K562 (cell line): ENCODE data around the gene PSMD1. TPM values are rescaled to one million over a fixed set of nuclear protein-coding genes. Genes with fewer than 3 reads are reported as not detected.

Source experiments
- ATAC-seq: fragments of 200-7000 bp; cut with Tn5 transposase; 3 replicates; pipeline ENCODE4 v1.9.1; 2020; ENCODE audit warnings: moderate library complexity
- BruUV-seq: library from RNA; stranded (reverse); fragments of 400-500 nt; replicated peaks from 2 replicates; lab custom pipeline; 2021; lab: Mats Ljungman, UMichigan
- CTCF ChIA-PET: fragments of 300-600 bp; formaldehyde crosslinking; extraction: SDS; loops from one replicate; lab custom pipeline; 2021; ENCODE audit warnings: low intra/inter-chr PET ratio; lab: Yijun Ruan, JAX
- POLR2A ChIA-PET: fragments of 300-600, 350-650 bp; sonication (Branson Sonifier 250); formaldehyde crosslinking; extraction: SDS; loops from one replicate; lab custom pipeline; 2021; ENCODE audit warnings: antibody characterized with exemption, inconsistent platforms; lab: Yijun Ruan, JAX
- DNase-seq, 4 experiments: peaks; one replicate each; pipeline versions ENCODE4 v3.0.0 to v3.0.0-alpha.2; 2011 to 2018; ENCODE audit warnings: low spot score in 3 of 4, mixed read lengths in 3 of 4; ENCODE audit errors: extremely low read depth in 1 of 4
- FAIRE-seq: peaks from 2 replicates; lab custom pipeline; 2011; peaks lifted over from hg19 to GRCh38; lab: Jason Lieb, UNC
- H2AFZ ChIP-seq: 2 replicates; pipeline ENCODE4 v1.6.0; 2011; ENCODE audit warnings: low read depth, low read length, control low read depth, inconsistent platforms
- H3K27ac ChIP-seq: fragments of 200-600 bp; 3 replicates; pipeline ENCODE4 v1.8.0; 2011; ENCODE audit warnings: low read depth, mild to moderate bottlenecking, control low read depth, inconsistent platforms, low read length, moderate library complexity, mixed read lengths; ENCODE audit errors: extremely low read depth
- H3K27me3 ChIP-seq, 2 experiments: fragments of 300-600 bp in 1 of 2; 2 replicates in 1 of 2; 3 replicates in 1 of 2; pipeline versions ENCODE4 v1.6.0 to v1.8.0; 2011; ENCODE audit warnings: inconsistent platforms in 2 of 2, low read length in 2 of 2, mild to moderate bottlenecking in 1 of 2, mixed read lengths in 1 of 2, moderate library complexity in 1 of 2; ENCODE audit not compliant: control insufficient read depth in 2 of 2, insufficient read depth in 2 of 2
- H3K36me3 ChIP-seq: fragments of 300-600 bp; 3 replicates; pipeline ENCODE4 v1.8.0; 2011; ENCODE audit warnings: mild to moderate bottlenecking, low read length, inconsistent platforms; ENCODE audit not compliant: control insufficient read depth, insufficient read depth
- H3K4me1 ChIP-seq, 2 experiments: fragments of 200-600 bp in 1 of 2; replicated peaks in 1 of 2; 2 replicates in 1 of 2; 3 replicates in 1 of 2; pipeline versions ENCODE4 v1.5.1 to v1.8.0; 2011; ENCODE audit warnings: inconsistent platforms in 2 of 2, low read length in 2 of 2, mild to moderate bottlenecking in 1 of 2, mixed read lengths in 1 of 2, moderate library complexity in 1 of 2; ENCODE audit not compliant: control insufficient read depth in 2 of 2, insufficient read depth in 2 of 2
- H3K4me2 ChIP-seq: 2 replicates; pipeline ENCODE4 v1.6.1; 2011; ENCODE audit warnings: low read length, control low read depth, inconsistent platforms, mixed read lengths; ENCODE audit not compliant: insufficient read depth
- H3K4me3 ChIP-seq: fragments of 200-600 bp; sonication (generic), shearing (Covaris generic); 2 replicates; pipeline ENCODE4 v1.5.1; 2016; ENCODE audit warnings: control low read depth, inconsistent platforms
- H3K79me2 ChIP-seq: fragments of 200-600 bp; 3 replicates; pipeline ENCODE4 v1.8.0; 2011; ENCODE audit warnings: low read length, inconsistent platforms; ENCODE audit not compliant: control insufficient read depth, insufficient read depth
- H3K9ac ChIP-seq, 2 experiments: 2 replicates each; pipeline versions ENCODE4 v1.6.0 to v1.6.1; 2011; ENCODE audit warnings: low read depth in 2 of 2, low read length in 2 of 2, control low read depth in 1 of 2, inconsistent platforms in 1 of 2, mild to moderate bottlenecking in 1 of 2, mixed read lengths in 1 of 2; ENCODE audit not compliant: insufficient read depth in 1 of 2
- H3K9me1 ChIP-seq: one replicate; pipeline ENCODE4 v1.6.0; 2011; ENCODE audit warnings: inconsistent platforms, mild to moderate bottlenecking, low read length, moderate library complexity; ENCODE audit not compliant: control insufficient read depth, insufficient read depth
- H3K9me3 ChIP-seq: replicated peaks from 2 replicates; pipeline ENCODE4 v1.5.1; 2011; ENCODE audit warnings: low read depth, low read length, inconsistent platforms; ENCODE audit not compliant: control insufficient read depth, insufficient read depth
- H4K20me1 ChIP-seq: replicated peaks from 2 replicates; pipeline ENCODE4 v1.6.1; 2011; ENCODE audit warnings: low read length, inconsistent platforms, mixed read lengths; ENCODE audit not compliant: control insufficient read depth, insufficient read depth
- CBFA2T2 ChIP-seq: fragments of 450-650 bp; conservative IDR thresholded peaks from 2 replicates; pipeline ENCODE4 v1.6.1; 2017; ENCODE audit warnings: mild to moderate bottlenecking
- ETV1 ChIP-seq: fragments of 450-650 bp; conservative IDR thresholded peaks from 2 replicates; pipeline ENCODE4 v1.6.1; 2016; ENCODE audit warnings: missing genetic modification characterization, control low read depth, low read depth, missing compliant biosample characterization
- SP2 ChIP-seq: IDR thresholded peaks from 2 replicates; pipeline ENCODE4 v1.6.1; 2011; ENCODE audit warnings: mild to moderate bottlenecking, low read depth, low read length, moderate library complexity; ENCODE audit not compliant: poor library complexity, severe bottlenecking; ENCODE audit errors: extremely low read depth
- ZBTB5 ChIP-seq: fragments of 450-650 bp; IDR thresholded peaks from 2 replicates; pipeline ENCODE4 v1.6.1; 2017; ENCODE audit warnings: antibody characterized with exemption
- WGBS: fragments of 100-300 bp; shearing (Covaris generic); methylation state at CpG from one replicate; pipeline ENCODE4 v1.1.6; 2016; ENCODE audit warnings: low coverage, mixed read lengths; ENCODE audit not compliant: insufficient coverage; ENCODE audit errors: missing lambda C conversion rate; 5-methylcytosine and 5-hydroxymethylcytosine counted together
- in situ Hi-C: fragments of 300-500 bp; cut with MboI; formaldehyde crosslinking; loops from 4 replicates; pipeline ENCODE4 v1.15.0; 2018; ENCODE audit warnings: inconsistent platforms, mixed read lengths
- intact Hi-C: fragments of 100-400 bp; cut with micrococcal nuclease; formaldehyde crosslinking; loops from 2 replicates; pipeline ENCODE4 v1.14.2; 2022
- polyA plus RNA-seq, 8 experiments: library from polyadenylated mRNA; depleted of rRNA in 4 of 8; stranded (reverse) in 5 of 8; unstranded in 3 of 8; fragments of >200 nt; fragmentation: Nextera tagmentation in 2 of 8; fragmentation: Illumina TruSeq in 1 of 8; extraction: Ambion mirVana in 2 of 8; extraction: Trizol in 1 of 8; gene quantifications; 2 replicates each; pipeline versions ENCODE4 v1.2.1 to v1.2.3, GENCODE V29; 2011 to 2014; ENCODE audit warnings: inconsistent platforms in 1 of 8, missing spikeins in 1 of 8
- total RNA-seq, 7 experiments: library from RNA; depleted of rRNA in 6 of 7; stranded (reverse); fragments of >200 nt in 6 of 7; fragmentation: Illumina TruSeq in 2 of 7; extraction: Trizol in 2 of 7; gene quantifications; 2 replicates each; pipeline versions ENCODE4 v1.2.1 to v1.2.3, GENCODE V29; 2011 to 2021; ENCODE audit warnings: low replicate concordance in 1 of 7

Gene PSMD1
- total and polyA plus RNA-seq, 9 of the 15 experiments (the other 6 are each of a cell fraction or from before 2014, with no cell fraction given): 100 to 257 (median 147) TPM

GRCh38 chr2:231167745-231168459, 111.2 kb downstream of the PSMD1 start:
- no peaks in the 10 kb centered on the region for H3K4me1 ChIP-seq
- no peak overlapping the region for H3K27ac ChIP-seq
- no peaks in the 10 kb centered on the region for H3K27me3 ChIP-seq
- no peak for TF ChIP-seq SP2
- no peak for TF ChIP-seq ZBTB5
- no peak for TF ChIP-seq CBFA2T2
- no peak for TF ChIP-seq ETV1
- no peaks in the 10 kb centered on the region for H4K20me1 ChIP-seq
- H3K9me3 ChIP-seq: no peaks in the 10 kb centered on the region
- ATAC-seq: no peak
- no TSS peak for BruUV-seq
- no peak overlapping the region for H2AFZ ChIP-seq
- in situ Hi-C loops: no loop called here
- ChIA-PET POLR2A (no interaction called here), CTCF (no interaction called here)
- no peak overlapping the region for H3K4me2 ChIP-seq
- H3K9ac ChIP-seq: no peak overlapping the region
- H3K79me2 ChIP-seq: no peaks in the 10 kb centered on the region
- WGBS: 85% methylated on average over 5 of the region's 6 CpGs
- intact Hi-C loops: no loop called here
- H3K4me3 ChIP-seq: no peak overlapping the region
- H3K9me1 ChIP-seq: no peaks in the 10 kb centered on the region
- FAIRE-seq: no peak
- DNase-seq: no peak
- H3K36me3 ChIP-seq: peaks cover 95% of the 10 kb centered on the region
